Dermis microvascular lymphatic vessel endothelial cell (primary cell): ENCODE results near the gene SMIM8. TPM values are rescaled to one million over a fixed set of nuclear protein-coding genes. Genes with fewer than 3 reads are reported as not detected.

Source experiments
- DNase-seq, 2 donors: peaks; one replicate each; pipeline versions ENCODE4 v3.0.0 to v3.0.0-alpha.2; 2010; ENCODE audit warnings: low read depth in 2 of 2
- total RNA-seq: library from RNA; depleted of rRNA; stranded (reverse); fragments of >200 nt; gene quantifications from 2 replicates; pipeline ENCODE4 v1.2.1, GENCODE V29; 2014

Gene SMIM8
- total RNA-seq, 1 donor from 2014 or later = 2.2 TPM

DNA sequence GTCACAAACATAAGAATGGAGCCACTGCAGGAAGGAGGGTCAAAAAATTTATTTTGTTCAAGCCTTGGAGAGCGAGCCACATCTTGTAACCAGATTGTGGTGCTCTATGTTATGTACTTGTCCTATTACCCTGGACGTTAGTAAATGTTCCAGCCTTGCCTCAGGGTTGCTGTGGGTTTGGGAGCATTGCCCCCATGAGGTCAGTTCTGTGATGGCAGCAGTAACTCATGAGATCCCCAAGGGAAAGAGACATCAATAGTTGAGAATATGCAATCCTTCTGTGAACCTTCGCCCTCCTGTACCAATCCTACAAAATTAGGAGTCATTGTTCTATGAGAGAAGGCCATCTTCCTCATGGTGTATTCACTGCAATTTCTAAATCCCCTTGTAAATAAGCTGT lies 68.9 kb downstream of the SMIM8 start:
- peak; percentile 7 to 33 for DNase-seq

Other genes with a start within 250 kb of the SMIM8 start
- gene CGA, start 227.5 kb upstream of the SMIM8 start, total RNA-seq = not detected in 2 replicates
- 11.6 and 16.8 TPM in 2 replicates for gene ZNF292, start 167.0 kb upstream of the SMIM8 start, total RNA-seq
- gene GJB7, start 6.7 kb downstream of the SMIM8 start, total RNA-seq = not detected in 2 replicates
- gene C6orf163, start 22.2 kb downstream of the SMIM8 start, total RNA-seq = 0.26 and 0.63 TPM in 2 replicates
- gene CFAP206, start 85.4 kb downstream of the SMIM8 start, total RNA-seq = 0.13 TPM in 2 replicates
- gene SLC35A1, start 150.4 kb downstream of the SMIM8 start, total RNA-seq = 20.0 and 20.7 TPM in 2 replicates